NB4 (cell line): Measurements from ENCODE around the gene ZNF778.

Experiments used
- CTCF ChIP-seq: IDR thresholded peaks from one replicate; pipeline ENCODE4 v1.5.1; 2012; ENCODE audit warnings: low read depth, low read length
- MAX ChIP-seq: IDR thresholded peaks from 2 replicates; pipeline ENCODE4 v1.6.1; 2011; ENCODE audit warnings: low read depth, low read length
- POLR2A ChIP-seq: IDR thresholded peaks from 2 replicates; pipeline ENCODE4 v1.6.1; 2011; ENCODE audit warnings: mild to moderate bottlenecking; ENCODE audit not compliant: insufficient read length; ENCODE audit errors: extremely low read depth

- TF ChIP-seq CTCF (no peak), MAX (no peak), POLR2A (no peak)
These were observed 52.5 kb downstream of the ZNF778 start for GRCh38 chr16:89269805-89270665.
